K562 (cell line): ENCODE measurements around the gene INPP5D. TPM values are rescaled to one million over a fixed set of nuclear protein-coding genes. Genes with fewer than 3 reads are reported as not detected.

Experiments
- ATAC-seq: fragments of 200-7000 bp; cut with Tn5 transposase; 3 replicates; pipeline ENCODE4 v1.9.1; 2020; ENCODE audit warnings: moderate library complexity
- BruUV-seq: library from RNA; stranded (reverse); fragments of 400-500 nt; replicated peaks from 2 replicates; lab custom pipeline; 2021; lab: Mats Ljungman, UMichigan
- CTCF ChIA-PET: fragments of 300-600 bp; formaldehyde crosslinking; extraction: SDS; loops from one replicate; lab custom pipeline; 2021; ENCODE audit warnings: low intra/inter-chr PET ratio; lab: Yijun Ruan, JAX
- POLR2A ChIA-PET: fragments of 300-600, 350-650 bp; sonication (Branson Sonifier 250); formaldehyde crosslinking; extraction: SDS; loops from one replicate; lab custom pipeline; 2021; ENCODE audit warnings: antibody characterized with exemption, inconsistent platforms; lab: Yijun Ruan, JAX
- DNase-seq, 4 experiments: peaks; one replicate each; pipeline versions ENCODE4 v3.0.0 to v3.0.0-alpha.2; 2011 to 2018; ENCODE audit warnings: low spot score in 3 of 4, mixed read lengths in 3 of 4; ENCODE audit errors: extremely low read depth in 1 of 4
- FAIRE-seq: peaks from 2 replicates; lab custom pipeline; 2011; peaks lifted over from hg19 to GRCh38; lab: Jason Lieb, UNC
- H2AFZ ChIP-seq: 2 replicates; pipeline ENCODE4 v1.6.0; 2011; ENCODE audit warnings: low read depth, low read length, control low read depth, inconsistent platforms
- H3K27ac ChIP-seq: fragments of 200-600 bp; 3 replicates; pipeline ENCODE4 v1.8.0; 2011; ENCODE audit warnings: low read depth, mild to moderate bottlenecking, control low read depth, inconsistent platforms, low read length, moderate library complexity, mixed read lengths; ENCODE audit errors: extremely low read depth
- H3K27me3 ChIP-seq, 2 experiments: fragments of 300-600 bp in 1 of 2; 2 replicates in 1 of 2; 3 replicates in 1 of 2; pipeline versions ENCODE4 v1.6.0 to v1.8.0; 2011; ENCODE audit warnings: inconsistent platforms in 2 of 2, low read length in 2 of 2, mild to moderate bottlenecking in 1 of 2, mixed read lengths in 1 of 2, moderate library complexity in 1 of 2; ENCODE audit not compliant: control insufficient read depth in 2 of 2, insufficient read depth in 2 of 2
- H3K36me3 ChIP-seq: fragments of 300-600 bp; 3 replicates; pipeline ENCODE4 v1.8.0; 2011; ENCODE audit warnings: mild to moderate bottlenecking, low read length, inconsistent platforms; ENCODE audit not compliant: control insufficient read depth, insufficient read depth
- H3K4me1 ChIP-seq, 2 experiments: fragments of 200-600 bp in 1 of 2; replicated peaks in 1 of 2; 2 replicates in 1 of 2; 3 replicates in 1 of 2; pipeline versions ENCODE4 v1.5.1 to v1.8.0; 2011; ENCODE audit warnings: inconsistent platforms in 2 of 2, low read length in 2 of 2, mild to moderate bottlenecking in 1 of 2, mixed read lengths in 1 of 2, moderate library complexity in 1 of 2; ENCODE audit not compliant: control insufficient read depth in 2 of 2, insufficient read depth in 2 of 2
- H3K4me2 ChIP-seq: 2 replicates; pipeline ENCODE4 v1.6.1; 2011; ENCODE audit warnings: low read length, control low read depth, inconsistent platforms, mixed read lengths; ENCODE audit not compliant: insufficient read depth
- H3K4me3 ChIP-seq: fragments of 200-600 bp; sonication (generic), shearing (Covaris generic); 2 replicates; pipeline ENCODE4 v1.5.1; 2016; ENCODE audit warnings: control low read depth, inconsistent platforms
- H3K79me2 ChIP-seq: fragments of 200-600 bp; 3 replicates; pipeline ENCODE4 v1.8.0; 2011; ENCODE audit warnings: low read length, inconsistent platforms; ENCODE audit not compliant: control insufficient read depth, insufficient read depth
- H3K9ac ChIP-seq, 2 experiments: 2 replicates each; pipeline versions ENCODE4 v1.6.0 to v1.6.1; 2011; ENCODE audit warnings: low read depth in 2 of 2, low read length in 2 of 2, control low read depth in 1 of 2, inconsistent platforms in 1 of 2, mild to moderate bottlenecking in 1 of 2, mixed read lengths in 1 of 2; ENCODE audit not compliant: insufficient read depth in 1 of 2
- H3K9me1 ChIP-seq: one replicate; pipeline ENCODE4 v1.6.0; 2011; ENCODE audit warnings: inconsistent platforms, mild to moderate bottlenecking, low read length, moderate library complexity; ENCODE audit not compliant: control insufficient read depth, insufficient read depth
- H3K9me3 ChIP-seq: replicated peaks from 2 replicates; pipeline ENCODE4 v1.5.1; 2011; ENCODE audit warnings: low read depth, low read length, inconsistent platforms; ENCODE audit not compliant: control insufficient read depth, insufficient read depth
- H4K20me1 ChIP-seq: replicated peaks from 2 replicates; pipeline ENCODE4 v1.6.1; 2011; ENCODE audit warnings: low read length, inconsistent platforms, mixed read lengths; ENCODE audit not compliant: control insufficient read depth, insufficient read depth
- CCAR2 ChIP-seq: fragments of 200-400 bp; formaldehyde crosslinking; IDR thresholded peaks from 2 replicates; pipeline ENCODE4 v1.6.1; 2017; ENCODE audit warnings: mild to moderate bottlenecking, low read depth, low read length
- ETV5 ChIP-seq: sonication (generic); formaldehyde crosslinking; IDR thresholded peaks from 2 replicates; pipeline ENCODE4 v1.4.0; 2020; ENCODE audit warnings: low read depth, mild to moderate bottlenecking, missing genetic modification reagents
- RFX1 ChIP-seq: fragments of 450-650 bp; IDR thresholded peaks from 2 replicates; pipeline ENCODE4 v1.6.1; 2016; ENCODE audit warnings: mild to moderate bottlenecking, moderate library complexity
- ZNF146 ChIP-seq: IDR thresholded peaks from one replicate; pipeline ENCODE4 v1.6.1; 2018; ENCODE audit warnings: missing compliant biosample characterization; ENCODE audit not compliant: unreplicated experiment
- WGBS: fragments of 100-300 bp; shearing (Covaris generic); methylation state at CpG from one replicate; pipeline ENCODE4 v1.1.6; 2016; ENCODE audit warnings: low coverage, mixed read lengths; ENCODE audit not compliant: insufficient coverage; ENCODE audit errors: missing lambda C conversion rate; 5-methylcytosine and 5-hydroxymethylcytosine counted together
- in situ Hi-C: fragments of 300-500 bp; cut with MboI; formaldehyde crosslinking; loops from 4 replicates; pipeline ENCODE4 v1.15.0; 2018; ENCODE audit warnings: inconsistent platforms, mixed read lengths
- intact Hi-C: fragments of 100-400 bp; cut with micrococcal nuclease; formaldehyde crosslinking; loops from 2 replicates; pipeline ENCODE4 v1.14.2; 2022
- polyA plus RNA-seq, 8 experiments: library from polyadenylated mRNA; depleted of rRNA in 4 of 8; stranded (reverse) in 5 of 8; unstranded in 3 of 8; fragments of >200 nt; fragmentation: Nextera tagmentation in 2 of 8; fragmentation: Illumina TruSeq in 1 of 8; extraction: Ambion mirVana in 2 of 8; extraction: Trizol in 1 of 8; gene quantifications; 2 replicates each; pipeline versions ENCODE4 v1.2.1 to v1.2.3, GENCODE V29; 2011 to 2014; ENCODE audit warnings: inconsistent platforms in 1 of 8, missing spikeins in 1 of 8
- total RNA-seq, 7 experiments: library from RNA; depleted of rRNA in 6 of 7; stranded (reverse); fragments of >200 nt in 6 of 7; fragmentation: Illumina TruSeq in 2 of 7; extraction: Trizol in 2 of 7; gene quantifications; 2 replicates each; pipeline versions ENCODE4 v1.2.1 to v1.2.3, GENCODE V29; 2011 to 2021; ENCODE audit warnings: low replicate concordance in 1 of 7
- TF ChIP-seq, protein P1 (sequence below): fragments of 450-650 bp; IDR thresholded peaks from 2 replicates; pipeline ENCODE4 v1.6.1; 2016; ENCODE audit warnings: borderline replicate concordance
- TF ChIP-seq, protein P2 (sequence below): fragments of 250-450 bp; sonication (Bioruptor Pico); IDR thresholded peaks from 2 replicates; pipeline ENCODE4 v1.9.0; 2021; ENCODE audit warnings: mild to moderate bottlenecking, inconsistent platforms

The INPP5D gene
- total and polyA plus RNA-seq, 9 of the 15 experiments (the other 6 are each of a cell fraction or from before 2014, with no cell fraction given), result 0.55 to 6.2 (median 2.2) TPM

DNA sequence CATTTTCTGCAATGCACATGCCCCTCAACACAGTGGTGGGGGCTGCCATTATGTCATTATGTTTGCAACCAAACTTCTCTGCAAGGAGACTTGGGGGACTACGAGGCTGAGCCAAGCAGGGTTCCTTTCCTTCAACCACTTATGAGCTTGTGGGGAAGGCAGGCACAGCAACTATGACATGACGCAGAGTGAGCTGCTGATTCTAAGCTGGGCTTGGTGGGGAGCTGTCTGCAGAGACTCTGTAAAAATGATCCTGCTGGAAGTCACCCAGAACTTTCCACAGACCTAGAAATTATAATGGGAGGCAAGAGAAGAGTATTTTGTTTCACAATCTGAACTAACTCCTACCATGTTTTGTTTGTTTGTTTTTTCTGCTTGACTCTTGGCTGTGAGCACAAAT, 55.6 kb downstream of the INPP5D start (continued):
- TF ChIP-seq, protein P1, sequence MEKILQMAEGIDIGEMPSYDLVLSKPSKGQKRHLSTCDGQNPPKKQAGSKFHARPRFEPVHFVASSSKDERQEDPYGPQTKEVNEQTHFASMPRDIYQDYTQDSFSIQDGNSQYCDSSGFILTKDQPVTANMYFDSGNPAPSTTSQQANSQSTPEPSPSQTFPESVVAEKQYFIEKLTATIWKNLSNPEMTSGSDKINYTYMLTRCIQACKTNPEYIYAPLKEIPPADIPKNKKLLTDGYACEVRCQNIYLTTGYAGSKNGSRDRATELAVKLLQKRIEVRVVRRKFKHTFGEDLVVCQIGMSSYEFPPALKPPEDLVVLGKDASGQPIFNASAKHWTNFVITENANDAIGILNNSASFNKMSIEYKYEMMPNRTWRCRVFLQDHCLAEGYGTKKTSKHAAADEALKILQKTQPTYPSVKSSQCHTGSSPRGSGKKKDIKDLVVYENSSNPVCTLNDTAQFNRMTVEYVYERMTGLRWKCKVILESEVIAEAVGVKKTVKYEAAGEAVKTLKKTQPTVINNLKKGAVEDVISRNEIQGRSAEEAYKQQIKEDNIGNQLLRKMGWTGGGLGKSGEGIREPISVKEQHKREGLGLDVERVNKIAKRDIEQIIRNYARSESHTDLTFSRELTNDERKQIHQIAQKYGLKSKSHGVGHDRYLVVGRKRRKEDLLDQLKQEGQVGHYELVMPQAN, result no peak
- TF ChIP-seq, protein P2, sequence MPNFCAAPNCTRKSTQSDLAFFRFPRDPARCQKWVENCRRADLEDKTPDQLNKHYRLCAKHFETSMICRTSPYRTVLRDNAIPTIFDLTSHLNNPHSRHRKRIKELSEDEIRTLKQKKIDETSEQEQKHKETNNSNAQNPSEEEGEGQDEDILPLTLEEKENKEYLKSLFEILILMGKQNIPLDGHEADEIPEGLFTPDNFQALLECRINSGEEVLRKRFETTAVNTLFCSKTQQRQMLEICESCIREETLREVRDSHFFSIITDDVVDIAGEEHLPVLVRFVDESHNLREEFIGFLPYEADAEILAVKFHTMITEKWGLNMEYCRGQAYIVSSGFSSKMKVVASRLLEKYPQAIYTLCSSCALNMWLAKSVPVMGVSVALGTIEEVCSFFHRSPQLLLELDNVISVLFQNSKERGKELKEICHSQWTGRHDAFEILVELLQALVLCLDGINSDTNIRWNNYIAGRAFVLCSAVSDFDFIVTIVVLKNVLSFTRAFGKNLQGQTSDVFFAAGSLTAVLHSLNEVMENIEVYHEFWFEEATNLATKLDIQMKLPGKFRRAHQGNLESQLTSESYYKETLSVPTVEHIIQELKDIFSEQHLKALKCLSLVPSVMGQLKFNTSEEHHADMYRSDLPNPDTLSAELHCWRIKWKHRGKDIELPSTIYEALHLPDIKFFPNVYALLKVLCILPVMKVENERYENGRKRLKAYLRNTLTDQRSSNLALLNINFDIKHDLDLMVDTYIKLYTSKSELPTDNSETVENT (CRISPR knock-in tag), result no peak
- TF ChIP-seq RFX1 (no peak), ETV5 (CRISPR knock-in tag) (no peak), ZNF146 (CRISPR knock-in tag) (no peak)

DNA sequence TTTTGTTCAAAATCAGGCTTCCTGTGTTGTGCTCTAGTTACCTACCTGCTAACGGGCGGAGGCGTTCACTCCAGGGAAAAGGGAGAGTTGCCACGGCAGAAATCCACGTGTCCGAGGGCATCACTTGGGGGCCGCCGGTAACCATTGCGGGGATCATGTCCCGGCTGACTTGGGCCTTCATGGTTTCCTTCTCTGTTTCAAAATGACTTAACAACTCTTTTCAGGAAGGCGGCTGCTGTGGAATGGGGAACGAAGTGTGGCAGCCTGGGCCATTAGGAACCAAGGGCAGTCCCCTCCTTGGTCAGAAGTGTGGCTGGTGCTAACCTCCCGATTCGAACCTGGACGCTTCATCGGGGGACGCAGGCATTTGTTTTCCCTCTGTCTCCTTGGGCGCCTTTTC, 56.8 kb downstream of the INPP5D start:
- FAIRE-seq, result no peak
- no peak overlapping the region; a peak in 1 of 4 replicates for H3K9ac ChIP-seq
- H3K27ac ChIP-seq, result no peak overlapping the region
- no peak overlapping the region for H3K4me2 ChIP-seq
- H3K4me1 ChIP-seq, result peaks cover 0 to 13% of the 10 kb centered on the region in 2 experiments; a peak in 2 of 5 replicates
- no TSS peak for BruUV-seq
- H4K20me1 ChIP-seq, result no peaks in the 10 kb centered on the region
- no peak for TF ChIP-seq CCAR2
- no peaks in the 10 kb centered on the region for H3K79me2 ChIP-seq
- ChIA-PET POLR2A (no interaction called here), CTCF (no interaction called here)
- H3K9me3 ChIP-seq, result no peaks in the 10 kb centered on the region
- ATAC-seq, result no peak
- 76% methylated on average over 17 of the region's 18 CpGs for WGBS
- no peaks in the 10 kb centered on the region for H3K27me3 ChIP-seq
- intact Hi-C loops (no loop called here), in situ Hi-C loops (no loop called here)
- H2AFZ ChIP-seq, result no peak overlapping the region
- no peaks in the 10 kb centered on the region for H3K36me3 ChIP-seq
- no peaks in the 10 kb centered on the region for H3K9me1 ChIP-seq
- DNase-seq, result no peak
- no peak overlapping the region for H3K4me3 ChIP-seq
